ENCODE measurements around the gene CASKIN2.

The CASKIN2 gene

DNA sequence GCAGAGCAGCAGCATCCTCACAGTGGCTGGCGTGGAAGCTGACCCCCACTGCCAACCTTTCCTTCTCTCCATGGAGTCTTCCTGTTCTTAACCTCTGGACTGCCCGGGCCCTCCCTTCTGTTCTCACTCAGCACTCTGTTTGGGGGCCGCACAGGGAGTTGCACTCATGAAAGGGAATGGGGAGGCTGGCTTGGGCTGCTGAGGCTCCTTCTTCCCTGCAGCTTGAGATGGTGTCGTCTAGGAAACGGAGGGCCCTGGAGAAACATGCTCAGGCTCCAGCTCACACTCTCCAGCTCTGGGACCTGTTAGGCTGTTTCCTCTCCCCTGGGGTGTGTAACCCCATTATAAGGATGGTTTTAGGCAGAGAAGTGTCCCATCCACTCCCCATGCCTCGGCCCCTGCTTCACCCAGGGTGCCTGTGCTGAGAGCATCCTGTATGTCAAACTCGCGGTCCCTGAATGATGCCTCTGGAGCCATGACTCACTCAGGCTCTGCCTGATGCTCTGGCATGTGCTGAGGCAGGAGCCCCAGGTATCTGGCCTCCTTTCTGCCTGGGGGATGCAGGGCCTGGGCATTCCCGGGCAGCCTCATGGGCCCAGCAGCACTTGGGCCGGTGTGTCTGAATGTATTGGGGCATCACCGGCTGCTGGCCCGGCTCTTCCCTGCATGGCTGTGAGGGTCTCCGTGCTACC, 40.0 kb downstream of the CASKIN2 start:
- TF ChIP-seq POLR2AphosphoS5 (IDR thresholded peaks at IDR 0.05; ENCODE audit: low read depth, low read length) (no peak), PAX5 (IDR thresholded peaks at IDR 0.05; ENCODE audit: insufficient read depth, low read length, severe bottlenecking) (no peak), SPI1 (IDR thresholded peaks at IDR 0.05; ENCODE audit: low read depth, low read length) (no peak)
- FAIRE-seq (no peak), DNase-seq (ENCODE audit: insufficient read length, low spot score) (no peak)

DNA sequence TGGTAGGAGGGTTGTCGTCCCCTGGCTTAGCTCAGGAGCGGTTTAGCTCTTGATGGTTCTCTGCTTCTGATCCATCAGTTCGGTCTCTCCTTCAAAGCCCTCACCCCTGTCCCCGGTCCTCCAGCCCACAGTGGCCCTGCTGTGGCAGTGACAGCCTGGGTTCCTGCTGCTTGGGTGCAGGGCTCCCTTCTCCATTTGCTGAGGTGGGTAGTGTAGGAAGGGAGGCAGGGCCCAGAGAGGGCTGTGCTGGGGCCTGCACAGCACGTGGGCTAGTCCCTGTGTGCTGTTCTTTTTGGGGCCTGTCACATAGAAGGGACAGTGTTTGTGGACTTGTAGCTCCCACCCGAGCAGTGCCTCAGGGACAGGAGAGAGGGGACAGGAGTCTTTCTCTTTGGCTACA, 40.6 kb downstream of the CASKIN2 start:
- FAIRE-seq (no peak), DNase-seq (ENCODE audit: insufficient read length, low spot score) (no peak)
- TF ChIP-seq POLR2AphosphoS5 (IDR thresholded peaks at IDR 0.05; ENCODE audit: low read depth, low read length) = no peak
- no peak for TF ChIP-seq TAF1 (IDR thresholded peaks at IDR 0.05; ENCODE audit: low read depth, low read length)
- no peak for TF ChIP-seq PAX5 (IDR thresholded peaks at IDR 0.05; ENCODE audit: insufficient read depth, low read length, severe bottlenecking)
- TF ChIP-seq POLR2A (IDR thresholded peaks at IDR 0.05; ENCODE audit: low read depth, low read length) = no peak

DNA sequence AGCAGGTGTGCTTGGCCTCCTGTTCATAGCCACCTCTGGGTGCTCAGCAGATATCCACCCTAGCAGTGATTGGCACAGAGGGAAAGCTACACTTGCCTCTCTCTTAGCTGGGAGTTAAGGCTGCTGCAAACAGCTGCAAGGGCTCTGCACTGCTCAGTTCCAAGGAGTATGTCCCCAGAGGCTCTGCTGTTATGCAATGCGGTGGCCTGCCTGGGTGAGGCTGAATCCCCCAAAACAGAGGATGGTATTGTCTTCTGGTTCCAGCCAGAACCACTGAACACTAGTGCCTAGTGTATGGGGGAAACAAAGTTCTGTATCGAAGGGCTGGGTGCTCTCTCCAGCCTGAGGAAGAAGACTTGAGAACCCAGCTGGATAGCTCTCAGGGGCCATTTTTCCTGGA, 42.1 kb downstream of the CASKIN2 start:
- no peak for TF ChIP-seq SPI1 (IDR thresholded peaks at IDR 0.05; ENCODE audit: low read depth, low read length)
- TF ChIP-seq POU2F2 (IDR thresholded peaks at IDR 0.05; ENCODE audit: low read depth, low read length) = no peak
- no peak for TF ChIP-seq POLR2AphosphoS5 (IDR thresholded peaks at IDR 0.05; ENCODE audit: low read depth, low read length)
- TF ChIP-seq POLR2A (IDR thresholded peaks at IDR 0.05; ENCODE audit: low read depth, low read length) = no peak
- TF ChIP-seq PAX5 (IDR thresholded peaks at IDR 0.05; ENCODE audit: insufficient read depth, low read length, severe bottlenecking) = no peak

DNA sequence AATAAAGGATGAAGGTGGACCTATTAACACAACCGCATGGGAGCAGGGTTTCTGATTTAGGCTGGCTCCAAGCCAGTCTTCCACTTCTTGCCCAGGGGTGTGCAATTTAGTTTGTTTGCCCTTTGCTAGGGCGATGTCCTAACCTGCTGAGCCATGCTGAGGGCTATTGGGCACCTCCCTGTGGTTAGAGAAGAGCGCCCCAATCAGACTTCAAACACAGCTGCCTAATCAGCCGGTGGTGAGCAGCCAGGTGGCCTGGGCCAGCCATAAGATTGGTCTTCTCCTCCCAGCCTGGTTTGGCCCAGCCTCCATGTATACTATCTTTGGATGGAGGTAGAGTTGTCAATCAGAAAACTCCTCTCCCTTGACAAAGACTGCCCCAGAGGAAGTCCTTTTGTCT, 43.2 kb downstream of the CASKIN2 start:
- FAIRE-seq (peak; percentile 16), DNase-seq (ENCODE audit: insufficient read length, low spot score) (no peak)
- TF ChIP-seq POU2F2 (IDR thresholded peaks at IDR 0.05; ENCODE audit: low read depth, low read length) (no peak), TAF1 (IDR thresholded peaks at IDR 0.05; ENCODE audit: low read depth, low read length) (no peak), POLR2AphosphoS5 (IDR thresholded peaks at IDR 0.05; ENCODE audit: low read depth, low read length) (no peak), PAX5 (IDR thresholded peaks at IDR 0.05; ENCODE audit: insufficient read depth, low read length, severe bottlenecking) (no peak), POLR2A (IDR thresholded peaks at IDR 0.05; ENCODE audit: low read depth, low read length) (no peak), SPI1 (IDR thresholded peaks at IDR 0.05; ENCODE audit: low read depth, low read length) (no peak)

More for the DNA sequence above, 42.1 kb downstream of the CASKIN2 start:
- no peak for DNase-seq (ENCODE audit: insufficient read length, low spot score)
- FAIRE-seq = no peak

DNA sequence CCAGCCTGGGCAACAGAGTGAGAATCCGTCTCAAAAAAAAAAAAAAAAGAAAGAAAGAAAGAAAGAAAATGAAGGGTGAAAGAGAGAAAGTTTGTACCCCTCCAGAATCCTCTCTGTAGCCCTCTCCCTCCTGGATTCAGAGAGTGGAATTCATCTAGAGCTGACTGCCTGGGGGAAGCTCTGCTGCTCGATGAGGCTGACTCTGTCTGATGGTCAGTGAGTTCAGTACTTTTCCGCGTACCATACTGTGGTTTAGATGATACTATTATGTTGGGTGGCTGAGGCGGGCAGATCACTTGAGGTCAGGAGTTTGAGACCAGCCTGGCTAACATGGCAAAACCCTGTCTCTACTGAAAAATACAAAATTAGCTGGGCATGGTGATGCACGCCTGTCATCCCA, 44.1 kb downstream of the CASKIN2 start:
- no peak for DNase-seq (ENCODE audit: insufficient read length, low spot score)

DNA sequence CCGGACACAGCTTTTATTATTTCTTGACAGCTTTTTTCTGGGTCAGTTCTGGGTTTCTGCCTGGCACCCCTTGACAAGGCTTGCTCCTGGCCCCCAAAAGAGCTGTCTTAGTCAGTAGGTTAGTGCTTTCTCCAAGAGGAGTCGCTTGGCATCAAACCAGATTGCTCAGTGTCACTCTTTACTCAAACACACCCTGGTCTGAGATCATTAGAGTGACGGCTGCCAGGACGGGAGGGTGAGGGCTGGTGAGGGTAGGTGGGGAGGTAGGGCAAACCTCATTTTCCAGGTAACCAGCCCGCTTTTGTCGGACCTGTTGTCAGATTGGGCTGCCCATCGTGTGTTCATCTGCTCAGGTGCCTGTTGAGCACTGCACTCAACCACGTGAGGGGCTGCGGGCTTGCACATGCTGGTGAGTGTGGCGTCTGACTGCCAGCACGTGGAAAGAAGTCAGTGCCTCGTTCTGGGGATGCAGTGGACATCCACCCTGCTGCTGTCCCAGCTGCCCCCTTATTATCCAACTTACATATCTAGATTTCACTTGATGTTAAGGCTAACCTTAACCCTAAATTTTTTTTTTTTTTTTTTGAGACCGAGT, 46.5 kb downstream of the CASKIN2 start:
- no peak for DNase-seq (ENCODE audit: insufficient read length, low spot score)
- peak; percentile 9 for FAIRE-seq
- no peak for TF ChIP-seq POLR2AphosphoS5 (IDR thresholded peaks at IDR 0.05; ENCODE audit: low read depth, low read length)
- TF ChIP-seq PAX5 (IDR thresholded peaks at IDR 0.05; ENCODE audit: insufficient read depth, low read length, severe bottlenecking) = no peak
- TF ChIP-seq POLR2A (IDR thresholded peaks at IDR 0.05; ENCODE audit: low read depth, low read length) = no peak
- no peak for TF ChIP-seq SPI1 (IDR thresholded peaks at IDR 0.05; ENCODE audit: low read depth, low read length)
- no peak for TF ChIP-seq TAF1 (IDR thresholded peaks at IDR 0.05; ENCODE audit: low read depth, low read length)
- TF ChIP-seq POU2F2 (IDR thresholded peaks at IDR 0.05; ENCODE audit: low read depth, low read length) = no peak

More for the DNA sequence above, 44.1 kb downstream of the CASKIN2 start:
- FAIRE-seq = no peak
- TF ChIP-seq POU2F2 (IDR thresholded peaks at IDR 0.05; ENCODE audit: low read depth, low read length) (no peak), TAF1 (IDR thresholded peaks at IDR 0.05; ENCODE audit: low read depth, low read length) (no peak), SPI1 (IDR thresholded peaks at IDR 0.05; ENCODE audit: low read depth, low read length) (no peak), POLR2A (IDR thresholded peaks at IDR 0.05; ENCODE audit: low read depth, low read length) (no peak), POLR2AphosphoS5 (IDR thresholded peaks at IDR 0.05; ENCODE audit: low read depth, low read length) (no peak)

DNA sequence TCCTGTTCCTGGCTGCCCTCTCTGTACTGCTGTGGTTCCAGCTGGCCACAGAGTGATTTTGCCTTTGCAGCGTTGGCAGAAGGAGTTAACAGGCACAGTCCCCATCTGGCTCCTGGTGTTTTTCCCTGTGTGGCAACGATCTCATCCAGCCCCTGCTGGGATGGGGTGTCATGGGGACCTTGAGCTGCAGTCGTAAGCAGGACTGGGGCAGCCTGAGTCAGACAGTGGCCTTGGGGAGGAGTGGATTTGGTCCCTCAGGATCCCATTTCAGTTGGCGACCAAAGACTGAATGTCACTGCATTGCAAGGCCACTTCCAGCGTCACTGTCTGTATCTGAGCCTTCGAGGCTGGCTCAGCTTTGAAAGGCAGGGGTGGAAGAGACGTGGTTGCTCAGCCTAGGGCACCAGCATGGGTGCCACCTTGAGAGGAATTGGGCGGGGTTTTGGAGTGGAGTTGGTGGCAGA, 47.0 kb downstream of the CASKIN2 start:
- DNase-seq (ENCODE audit: insufficient read length, low spot score) (no peak), FAIRE-seq (no peak)
- TF ChIP-seq TAF1 (IDR thresholded peaks at IDR 0.05; ENCODE audit: low read depth, low read length) (no peak), SPI1 (IDR thresholded peaks at IDR 0.05; ENCODE audit: low read depth, low read length) (no peak), POU2F2 (IDR thresholded peaks at IDR 0.05; ENCODE audit: low read depth, low read length) (no peak), PAX5 (IDR thresholded peaks at IDR 0.05; ENCODE audit: insufficient read depth, low read length, severe bottlenecking) (no peak), POLR2AphosphoS5 (IDR thresholded peaks at IDR 0.05; ENCODE audit: low read depth, low read length) (no peak), POLR2A (IDR thresholded peaks at IDR 0.05; ENCODE audit: low read depth, low read length) (no peak)

DNA sequence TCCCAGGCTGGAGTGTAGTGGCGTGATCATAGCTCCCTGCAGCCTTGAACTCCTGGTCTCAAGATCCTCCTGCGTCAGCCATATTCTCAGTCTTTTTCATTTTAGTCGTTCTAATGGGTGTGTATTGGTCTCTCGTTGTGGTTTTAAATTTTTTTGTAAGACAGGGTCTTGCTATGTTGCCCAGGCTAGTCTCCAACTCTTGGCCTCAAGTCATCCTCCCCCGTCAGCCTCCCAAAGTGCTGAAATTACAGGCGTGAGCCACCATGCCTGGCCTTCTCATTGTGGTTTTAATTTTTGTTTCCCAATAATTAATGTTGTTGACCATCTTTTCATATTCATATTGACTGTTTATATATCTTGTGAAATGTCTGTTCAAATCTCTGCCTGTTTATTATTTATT, 50.3 kb downstream of the CASKIN2 start:
- DNase-seq (ENCODE audit: insufficient read length, low spot score) (no peak), FAIRE-seq (no peak)
- TF ChIP-seq TAF1 (IDR thresholded peaks at IDR 0.05; ENCODE audit: low read depth, low read length) (no peak), PAX5 (IDR thresholded peaks at IDR 0.05; ENCODE audit: insufficient read depth, low read length, severe bottlenecking) (no peak), POLR2AphosphoS5 (IDR thresholded peaks at IDR 0.05; ENCODE audit: low read depth, low read length) (no peak), SPI1 (IDR thresholded peaks at IDR 0.05; ENCODE audit: low read depth, low read length) (no peak), POU2F2 (IDR thresholded peaks at IDR 0.05; ENCODE audit: low read depth, low read length) (no peak), POLR2A (IDR thresholded peaks at IDR 0.05; ENCODE audit: low read depth, low read length) (no peak)

DNA sequence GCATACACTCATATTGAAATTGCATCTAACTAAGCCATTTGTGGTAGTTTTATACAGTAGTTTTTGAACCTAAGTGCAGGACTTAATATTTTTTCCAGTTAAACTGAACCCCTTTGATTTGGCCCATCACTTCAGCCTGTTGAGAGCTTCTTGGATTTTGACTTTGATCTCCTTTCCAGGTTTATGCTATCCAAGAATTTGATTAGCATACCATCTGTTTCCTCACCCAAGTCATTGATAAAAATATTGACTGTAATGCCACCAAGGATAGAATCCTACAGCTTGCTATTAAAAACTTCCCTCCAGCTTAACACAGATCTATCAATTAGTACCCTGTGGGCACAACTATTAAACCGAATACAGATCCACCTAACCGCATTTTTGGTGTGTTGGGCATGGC, 51.7 kb downstream of the CASKIN2 start:
- DNase-seq (ENCODE audit: insufficient read length, low spot score) = no peak
- no peak for FAIRE-seq
- TF ChIP-seq POLR2AphosphoS5 (IDR thresholded peaks at IDR 0.05; ENCODE audit: low read depth, low read length) (no peak), SPI1 (IDR thresholded peaks at IDR 0.05; ENCODE audit: low read depth, low read length) (no peak), POLR2A (IDR thresholded peaks at IDR 0.05; ENCODE audit: low read depth, low read length) (no peak), POU2F2 (IDR thresholded peaks at IDR 0.05; ENCODE audit: low read depth, low read length) (no peak), TAF1 (IDR thresholded peaks at IDR 0.05; ENCODE audit: low read depth, low read length) (no peak), PAX5 (IDR thresholded peaks at IDR 0.05; ENCODE audit: insufficient read depth, low read length, severe bottlenecking) (no peak)

DNA sequence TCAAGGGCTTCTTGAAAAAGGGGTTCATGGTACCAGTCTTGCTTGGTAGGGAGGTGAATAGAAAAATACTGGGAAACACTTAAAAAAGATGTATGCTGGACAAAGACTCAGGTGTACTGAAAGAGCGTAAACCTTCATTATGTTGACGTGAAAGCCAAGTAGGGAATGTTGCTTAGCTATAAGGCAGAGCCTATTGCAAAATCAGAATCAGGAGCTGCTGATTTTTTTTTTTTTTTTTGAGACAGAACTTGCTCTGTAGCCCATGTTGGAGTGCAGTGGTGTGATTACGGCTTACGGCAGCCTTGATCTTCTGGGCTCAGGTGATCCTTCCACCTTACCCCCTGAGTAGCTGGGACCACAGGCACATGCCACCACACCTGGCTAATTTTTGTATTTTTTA, 55.0 kb downstream of the CASKIN2 start:
- DNase-seq (ENCODE audit: insufficient read length, low spot score) (no peak), FAIRE-seq (no peak)
- TF ChIP-seq POU2F2 (IDR thresholded peaks at IDR 0.05; ENCODE audit: low read depth, low read length) (no peak), PAX5 (IDR thresholded peaks at IDR 0.05; ENCODE audit: insufficient read depth, low read length, severe bottlenecking) (no peak), POLR2A (IDR thresholded peaks at IDR 0.05; ENCODE audit: low read depth, low read length) (no peak), SPI1 (IDR thresholded peaks at IDR 0.05; ENCODE audit: low read depth, low read length) (no peak), POLR2AphosphoS5 (IDR thresholded peaks at IDR 0.05; ENCODE audit: low read depth, low read length) (no peak), TAF1 (IDR thresholded peaks at IDR 0.05; ENCODE audit: low read depth, low read length) (no peak)

Data from GM12891 (cell line).